MCF 10A (cell line): ENCODE data around the gene GSTP1. TPM values are rescaled to one million over a fixed set of nuclear protein-coding genes. Genes with fewer than 3 reads are reported as not detected.

Source experiments
- BruUV-seq: library from RNA; stranded (reverse); fragments of 400-500 nt; replicated peaks from 2 replicates; lab custom pipeline; 2021; lab: Mats Ljungman, UMichigan
- CTCF ChIA-PET: fragments of 300-600 bp; sonication (Branson Sonifier 250); formaldehyde crosslinking; extraction: SDS; loops from one replicate; lab custom pipeline; 2021; ENCODE audit warnings: antibody characterized with exemption, inconsistent platforms; lab: Yijun Ruan, JAX
- POLR2A ChIA-PET: fragments of 300-600, 350-650 bp; sonication (Branson Sonifier 250); formaldehyde crosslinking; extraction: SDS; loops from one replicate; lab custom pipeline; 2020; ENCODE audit warnings: antibody characterized with exemption, inconsistent platforms; lab: Yijun Ruan, JAX
- DNase-seq: peaks from one replicate; pipeline ENCODE4 v3.0.0-alpha.2; 2018; ENCODE audit not compliant: unreplicated experiment
- H3K27ac Mint-ChIP-seq: one replicate; pipeline ENCODE4 v1.8.0; 2022; ENCODE audit warnings: mild to moderate bottlenecking, low read depth, mixed read lengths; ENCODE audit not compliant: unreplicated experiment
- H3K27me3 Mint-ChIP-seq: one replicate; pipeline ENCODE4 v1.8.0; 2022; ENCODE audit warnings: mixed read lengths; ENCODE audit not compliant: insufficient read depth, unreplicated experiment
- H3K36me3 Mint-ChIP-seq: one replicate; pipeline ENCODE4 v1.8.0; 2022; ENCODE audit warnings: mild to moderate bottlenecking, moderate library complexity, mixed read lengths; ENCODE audit not compliant: insufficient read depth, unreplicated experiment
- H3K4me1 Mint-ChIP-seq: one replicate; pipeline ENCODE4 v1.8.0; 2022; ENCODE audit warnings: mixed read lengths; ENCODE audit not compliant: insufficient read depth, unreplicated experiment
- H3K4me3 Mint-ChIP-seq: one replicate; pipeline ENCODE4 v1.8.0; 2022; ENCODE audit warnings: mild to moderate bottlenecking, moderate library complexity, mixed read lengths; ENCODE audit not compliant: unreplicated experiment
- H3K9me3 Mint-ChIP-seq: one replicate; pipeline ENCODE4 v1.8.0; 2022; ENCODE audit warnings: mixed read lengths; ENCODE audit not compliant: unreplicated experiment
- intact Hi-C: fragments of 100-400 bp; cut with micrococcal nuclease; formaldehyde crosslinking; loops from 2 replicates; pipeline ENCODE4 v1.14.1; 2022
- total RNA-seq: library from RNA; stranded (reverse); gene quantifications from 2 replicates; pipeline ENCODE4 v1.2.3, GENCODE V29; 2022
- TF ChIP-seq, protein P1 (sequence below): fragments of 200-600 bp; IDR thresholded peaks from one replicate; pipeline ENCODE4 v1.8.0; 2022; ENCODE audit warnings: antibody characterized with exemption, mild to moderate bottlenecking; ENCODE audit not compliant: unreplicated experiment

GSTP1 gene
- total RNA-seq, 1 experiment from 2014 or later = 1,641 TPM

DNA sequence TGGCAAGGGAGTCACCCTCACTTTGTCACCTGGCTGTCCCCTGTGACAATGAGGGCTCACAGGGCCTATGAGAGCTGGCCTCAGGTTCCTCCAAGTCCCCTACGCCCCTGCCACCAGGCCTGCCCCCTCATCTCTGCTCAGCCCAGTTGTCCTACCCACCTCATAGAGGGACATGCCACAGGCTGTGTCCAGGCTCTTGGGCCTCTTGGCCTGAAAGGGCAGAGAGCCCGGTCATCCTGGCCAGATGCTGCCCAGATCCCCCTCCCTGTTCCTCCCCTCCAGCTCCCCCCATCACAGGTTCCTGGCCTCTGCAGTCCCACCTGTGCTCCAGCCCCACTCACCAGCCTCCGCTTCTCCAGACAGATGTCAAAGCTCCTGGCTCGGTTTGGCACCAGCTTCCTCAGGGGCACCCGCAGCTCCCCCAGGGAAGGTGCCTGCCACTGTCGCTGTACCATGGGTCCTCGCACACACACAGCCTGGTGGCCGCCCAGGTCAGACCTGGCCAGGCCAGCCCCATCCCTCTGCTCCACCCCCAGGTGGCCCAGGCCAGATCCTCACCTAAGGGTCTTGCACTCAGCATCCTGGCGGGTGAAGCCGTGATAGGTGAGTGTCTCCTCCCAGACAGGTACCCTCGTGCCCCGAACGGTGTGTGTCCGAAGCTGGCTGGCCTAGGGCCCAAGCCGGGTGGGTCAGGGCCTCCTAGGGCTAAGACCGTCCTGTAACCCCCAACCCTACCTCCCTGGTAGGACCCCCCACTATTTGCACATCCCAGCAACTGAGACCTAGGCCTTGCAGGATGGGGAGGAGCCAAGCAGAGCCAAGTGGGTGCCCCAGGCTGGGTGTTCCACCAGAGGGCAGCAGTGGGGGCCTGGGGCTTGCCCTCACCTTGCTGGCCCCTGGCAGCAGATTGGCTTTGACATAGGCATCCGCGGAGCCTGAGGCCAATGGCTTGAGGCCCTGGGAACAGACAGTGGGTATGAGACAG lies 31.4 kb downstream of the GSTP1 start:
- intact Hi-C loops = no loop called here
- H3K27ac Mint-ChIP-seq = peak overlapping the region; percentile 79
- CTCF ChIA-PET = interaction anchor here (0.5 to 3.0 kb wide), 13 partner anchors 12 to 506 kb away, joined by 3 to 12 read pairs (median 3); partner anchors contain the start of genes GSTP1 and TMEM134
- H3K4me1 Mint-ChIP-seq = peaks cover 4% of the 10 kb centered on the region
- no peaks in the 10 kb centered on the region for H3K9me3 Mint-ChIP-seq
- TF ChIP-seq, protein P1, sequence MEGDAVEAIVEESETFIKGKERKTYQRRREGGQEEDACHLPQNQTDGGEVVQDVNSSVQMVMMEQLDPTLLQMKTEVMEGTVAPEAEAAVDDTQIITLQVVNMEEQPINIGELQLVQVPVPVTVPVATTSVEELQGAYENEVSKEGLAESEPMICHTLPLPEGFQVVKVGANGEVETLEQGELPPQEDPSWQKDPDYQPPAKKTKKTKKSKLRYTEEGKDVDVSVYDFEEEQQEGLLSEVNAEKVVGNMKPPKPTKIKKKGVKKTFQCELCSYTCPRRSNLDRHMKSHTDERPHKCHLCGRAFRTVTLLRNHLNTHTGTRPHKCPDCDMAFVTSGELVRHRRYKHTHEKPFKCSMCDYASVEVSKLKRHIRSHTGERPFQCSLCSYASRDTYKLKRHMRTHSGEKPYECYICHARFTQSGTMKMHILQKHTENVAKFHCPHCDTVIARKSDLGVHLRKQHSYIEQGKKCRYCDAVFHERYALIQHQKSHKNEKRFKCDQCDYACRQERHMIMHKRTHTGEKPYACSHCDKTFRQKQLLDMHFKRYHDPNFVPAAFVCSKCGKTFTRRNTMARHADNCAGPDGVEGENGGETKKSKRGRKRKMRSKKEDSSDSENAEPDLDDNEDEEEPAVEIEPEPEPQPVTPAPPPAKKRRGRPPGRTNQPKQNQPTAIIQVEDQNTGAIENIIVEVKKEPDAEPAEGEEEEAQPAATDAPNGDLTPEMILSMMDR = peak; percentile 51
- DNase-seq = peak; percentile 52
- POLR2A ChIA-PET = interaction anchor here (1.5 to 2.4 kb wide), 4 partner anchors 21 to 33 kb away, joined by 4 to 16 read pairs (median 8); partner anchors contain the start of gene GSTP1
- BruUV-seq = no TSS peak
- peaks cover 19% of the 10 kb centered on the region for H3K27me3 Mint-ChIP-seq
- peak overlapping the region; percentile 53 for H3K4me3 Mint-ChIP-seq
- H3K36me3 Mint-ChIP-seq = peaks cover 17% of the 10 kb centered on the region

DNA sequence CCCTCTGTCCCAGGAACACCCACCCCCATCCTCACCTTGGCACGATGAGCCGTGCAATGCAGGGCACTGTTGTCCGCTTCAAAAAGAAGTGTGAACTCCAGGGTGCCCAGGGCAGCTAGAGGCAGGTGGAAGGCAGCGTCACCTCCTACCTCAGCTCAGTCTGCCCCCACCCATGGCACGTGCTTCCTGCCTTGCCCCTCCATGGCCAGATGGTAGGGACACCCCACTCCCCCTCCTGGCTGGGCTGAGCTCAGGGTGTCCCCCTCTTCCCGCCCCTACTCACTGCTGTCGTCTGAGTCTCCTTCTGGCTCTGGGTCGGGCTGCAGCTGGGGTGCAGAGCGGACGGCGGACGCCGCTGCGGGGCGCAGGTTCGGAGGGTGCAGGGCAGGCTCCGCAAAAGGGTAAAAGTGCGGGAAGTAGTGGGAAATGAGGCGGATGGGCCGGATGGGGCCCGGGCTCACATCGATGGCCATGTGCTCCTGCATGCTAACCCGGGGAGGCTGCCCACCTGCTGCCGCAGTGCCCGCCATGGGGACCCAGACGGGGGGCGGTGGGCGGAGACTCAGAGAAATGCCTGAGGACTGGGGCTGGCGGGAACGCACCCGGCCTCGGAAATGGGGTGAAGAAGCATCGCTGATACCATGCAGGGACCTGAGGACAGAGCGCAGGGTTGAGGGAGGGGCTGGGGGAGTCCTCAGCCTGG lies 32.3 kb downstream of the GSTP1 start:
- peaks cover 17% of the 10 kb centered on the region for H3K36me3 Mint-ChIP-seq
- DNase-seq = no peak
- peaks cover 4% of the 10 kb centered on the region for H3K4me1 Mint-ChIP-seq
- no peak overlapping the region for H3K27ac Mint-ChIP-seq
- intact Hi-C loops = no loop called here
- no TSS peak for BruUV-seq
- POLR2A ChIA-PET = interaction anchor here (2.3 kb wide), 1 partner anchor 22 kb away, joined by 12 read pairs; no protein-coding TSS in a partner anchor
- no peaks in the 10 kb centered on the region for H3K9me3 Mint-ChIP-seq
- peaks cover 19% of the 10 kb centered on the region for H3K27me3 Mint-ChIP-seq
- CTCF ChIA-PET = interaction anchor here (0.7 to 0.8 kb wide), 2 partner anchors 42 to 328 kb away, joined by 3 read pairs; no protein-coding TSS in a partner anchor
- TF ChIP-seq, protein P1 = no peak
- H3K4me3 Mint-ChIP-seq = no peak overlapping the region

DNA sequence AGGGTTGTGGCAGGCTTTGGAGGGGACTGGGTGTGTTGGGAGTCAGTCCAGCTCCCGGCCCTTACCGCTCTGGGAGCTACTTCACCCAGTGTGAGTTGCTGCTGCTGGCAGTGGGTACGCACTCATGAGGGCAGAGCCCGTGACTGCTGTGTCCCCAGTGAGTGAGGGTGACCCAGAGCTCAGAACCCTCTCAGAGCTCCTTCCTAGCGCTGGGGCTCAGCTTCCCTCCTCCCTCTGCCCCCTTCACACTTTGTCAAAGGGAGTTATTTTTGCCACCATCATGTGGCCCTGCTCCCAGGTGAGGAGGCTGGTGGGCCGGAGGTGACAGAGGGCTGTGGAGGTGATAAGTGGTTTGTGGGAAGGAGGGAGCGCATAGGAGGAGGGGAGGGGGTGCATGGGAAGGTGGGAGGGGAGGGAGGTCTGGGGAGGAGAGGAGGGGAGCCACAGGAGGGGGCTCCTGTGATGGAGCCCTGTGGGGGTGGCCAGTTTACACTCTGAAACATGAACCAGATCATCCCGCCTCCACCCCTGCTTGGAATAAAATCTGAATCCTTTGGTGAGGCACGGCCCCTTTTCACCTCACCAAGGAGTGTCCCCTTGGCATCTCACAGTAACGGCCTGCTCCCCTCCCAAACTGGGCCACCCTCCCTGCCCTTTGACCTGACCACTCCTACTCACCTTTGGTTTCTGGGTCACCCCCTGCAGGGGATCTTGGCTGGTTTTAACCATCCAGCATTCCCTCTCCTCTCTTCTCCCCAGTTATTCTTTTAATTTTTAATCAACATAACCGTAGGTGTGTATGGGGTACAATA lies 33.0 kb downstream of the GSTP1 start:
- peaks cover 19% of the 10 kb centered on the region for H3K27me3 Mint-ChIP-seq
- POLR2A ChIA-PET = no interaction called here
- H3K9me3 Mint-ChIP-seq = no peaks in the 10 kb centered on the region
- no peak overlapping the region for H3K27ac Mint-ChIP-seq
- peaks cover 13% of the 10 kb centered on the region for H3K36me3 Mint-ChIP-seq
- H3K4me3 Mint-ChIP-seq = no peak overlapping the region
- H3K4me1 Mint-ChIP-seq = peaks cover 4% of the 10 kb centered on the region
- CTCF ChIA-PET = interaction anchor here (0.8 to 1.9 kb wide), 3 partner anchors 13 to 44 kb away, joined by 3 to 10 read pairs (median 3); partner anchors contain the start of gene NUDT8
- TF ChIP-seq, protein P1 = no peak
- intact Hi-C loops = no loop called here
- BruUV-seq = no TSS peak
- DNase-seq = no peak
